ENCODE data around the gene TMEM176B.
A peak's percentile ranks its signal among the peaks of the same experiment; 100 is the strongest.

GRCh38 chr7:150778738-150779301 lies 21.3 kb downstream of the TMEM176B start:
- TF ChIP-seq, protein P1, sequence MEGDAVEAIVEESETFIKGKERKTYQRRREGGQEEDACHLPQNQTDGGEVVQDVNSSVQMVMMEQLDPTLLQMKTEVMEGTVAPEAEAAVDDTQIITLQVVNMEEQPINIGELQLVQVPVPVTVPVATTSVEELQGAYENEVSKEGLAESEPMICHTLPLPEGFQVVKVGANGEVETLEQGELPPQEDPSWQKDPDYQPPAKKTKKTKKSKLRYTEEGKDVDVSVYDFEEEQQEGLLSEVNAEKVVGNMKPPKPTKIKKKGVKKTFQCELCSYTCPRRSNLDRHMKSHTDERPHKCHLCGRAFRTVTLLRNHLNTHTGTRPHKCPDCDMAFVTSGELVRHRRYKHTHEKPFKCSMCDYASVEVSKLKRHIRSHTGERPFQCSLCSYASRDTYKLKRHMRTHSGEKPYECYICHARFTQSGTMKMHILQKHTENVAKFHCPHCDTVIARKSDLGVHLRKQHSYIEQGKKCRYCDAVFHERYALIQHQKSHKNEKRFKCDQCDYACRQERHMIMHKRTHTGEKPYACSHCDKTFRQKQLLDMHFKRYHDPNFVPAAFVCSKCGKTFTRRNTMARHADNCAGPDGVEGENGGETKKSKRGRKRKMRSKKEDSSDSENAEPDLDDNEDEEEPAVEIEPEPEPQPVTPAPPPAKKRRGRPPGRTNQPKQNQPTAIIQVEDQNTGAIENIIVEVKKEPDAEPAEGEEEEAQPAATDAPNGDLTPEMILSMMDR (IDR thresholded peaks at IDR 0.05) = peak; percentile 89 to 93 (median 90)
- TF ChIP-seq POLR2A (IDR thresholded peaks at IDR 0.05) = no peak
